22Rv1 (cell line): Measurements from ENCODE around the gene LRRC18.

ENCODE experiments used
- ZFX ChIP-seq: fragments of 450-650 bp; IDR thresholded peaks from 2 replicates; pipeline ENCODE4 v1.6.1; 2017; ENCODE audit warnings: antibody characterized with exemption, borderline replicate concordance
- TF ChIP-seq, protein P1 (sequence below): fragments of 450-650 bp; IDR thresholded peaks from 2 replicates; pipeline ENCODE4 v1.5.1; 2017; ENCODE audit warnings: mild to moderate bottlenecking

DNA sequence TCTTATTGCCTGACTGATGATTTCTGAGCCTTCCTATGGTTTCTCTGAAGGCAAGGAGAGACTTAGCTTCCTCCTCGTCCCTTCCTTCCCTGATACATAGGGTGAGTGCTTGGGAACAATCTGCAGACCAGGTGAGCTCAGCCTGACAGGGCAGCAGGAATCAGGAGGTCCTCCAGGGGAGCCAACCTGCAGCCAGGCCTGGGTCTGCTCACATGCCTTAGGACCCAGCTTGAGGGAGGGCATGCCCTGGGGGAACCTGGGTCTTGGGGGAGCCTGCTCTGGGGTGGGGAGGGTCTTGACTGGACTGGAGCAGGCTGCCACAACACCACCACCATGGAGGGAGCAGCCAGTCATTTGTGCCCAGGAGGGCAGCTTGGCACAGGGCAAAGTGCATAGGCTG is 57.7 kb downstream of the LRRC18 start:
- TF ChIP-seq, protein P1, sequence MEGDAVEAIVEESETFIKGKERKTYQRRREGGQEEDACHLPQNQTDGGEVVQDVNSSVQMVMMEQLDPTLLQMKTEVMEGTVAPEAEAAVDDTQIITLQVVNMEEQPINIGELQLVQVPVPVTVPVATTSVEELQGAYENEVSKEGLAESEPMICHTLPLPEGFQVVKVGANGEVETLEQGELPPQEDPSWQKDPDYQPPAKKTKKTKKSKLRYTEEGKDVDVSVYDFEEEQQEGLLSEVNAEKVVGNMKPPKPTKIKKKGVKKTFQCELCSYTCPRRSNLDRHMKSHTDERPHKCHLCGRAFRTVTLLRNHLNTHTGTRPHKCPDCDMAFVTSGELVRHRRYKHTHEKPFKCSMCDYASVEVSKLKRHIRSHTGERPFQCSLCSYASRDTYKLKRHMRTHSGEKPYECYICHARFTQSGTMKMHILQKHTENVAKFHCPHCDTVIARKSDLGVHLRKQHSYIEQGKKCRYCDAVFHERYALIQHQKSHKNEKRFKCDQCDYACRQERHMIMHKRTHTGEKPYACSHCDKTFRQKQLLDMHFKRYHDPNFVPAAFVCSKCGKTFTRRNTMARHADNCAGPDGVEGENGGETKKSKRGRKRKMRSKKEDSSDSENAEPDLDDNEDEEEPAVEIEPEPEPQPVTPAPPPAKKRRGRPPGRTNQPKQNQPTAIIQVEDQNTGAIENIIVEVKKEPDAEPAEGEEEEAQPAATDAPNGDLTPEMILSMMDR, result no peak
- TF ChIP-seq ZFX, result no peak
